SK-N-SH (cell line): ENCODE data around the gene STK39.

ENCODE experiments used
- CTCF ChIP-seq: fragments of 200-600 bp; sonication (generic); IDR thresholded peaks from 2 replicates; pipeline ENCODE4 v1.6.1; 2017; ENCODE audit warnings: antibody characterized with exemption, mild to moderate bottlenecking, moderate library complexity
- MAX ChIP-seq: IDR thresholded peaks from 2 replicates; pipeline ENCODE4 v1.4.0; 2012; ENCODE audit warnings: low read depth
- RAD21 ChIP-seq: IDR thresholded peaks from 2 replicates; pipeline ENCODE4 v1.6.1; 2012; ENCODE audit warnings: mild to moderate bottlenecking, low read length
- REST ChIP-seq: IDR thresholded peaks from 2 replicates; pipeline ENCODE4 v1.6.1; 2012; ENCODE audit warnings: mild to moderate bottlenecking, low read depth, low read length, moderate library complexity
- TAF1 ChIP-seq: IDR thresholded peaks from 2 replicates; pipeline ENCODE4 v1.6.1; 2012; ENCODE audit warnings: low read depth, mild to moderate bottlenecking, low read length, moderate library complexity, borderline replicate concordance
- USF2 ChIP-seq: fragments of 150-350 bp; IDR thresholded peaks from 2 replicates; pipeline ENCODE4 v1.6.1; 2017; ENCODE audit warnings: antibody characterized with exemption, low read length, low read depth, borderline replicate concordance
- YY1 ChIP-seq: IDR thresholded peaks from 2 replicates; pipeline ENCODE4 v1.4.0; 2012; ENCODE audit warnings: low read depth, mild to moderate bottlenecking
- ZBTB33 ChIP-seq: IDR thresholded peaks from 2 replicates; pipeline ENCODE4 v1.4.0; 2012; ENCODE audit warnings: low read depth, borderline replicate concordance

GRCh38 chr2:168087401-168087800 lies 160.0 kb downstream of the STK39 start:
- TF ChIP-seq CTCF (no peak), ZBTB33 (no peak), YY1 (no peak), TAF1 (no peak), RAD21 (no peak), MAX (no peak), USF2 (no peak), REST (no peak)
